ENCODE measurements around the gene CHST8.

DNA sequence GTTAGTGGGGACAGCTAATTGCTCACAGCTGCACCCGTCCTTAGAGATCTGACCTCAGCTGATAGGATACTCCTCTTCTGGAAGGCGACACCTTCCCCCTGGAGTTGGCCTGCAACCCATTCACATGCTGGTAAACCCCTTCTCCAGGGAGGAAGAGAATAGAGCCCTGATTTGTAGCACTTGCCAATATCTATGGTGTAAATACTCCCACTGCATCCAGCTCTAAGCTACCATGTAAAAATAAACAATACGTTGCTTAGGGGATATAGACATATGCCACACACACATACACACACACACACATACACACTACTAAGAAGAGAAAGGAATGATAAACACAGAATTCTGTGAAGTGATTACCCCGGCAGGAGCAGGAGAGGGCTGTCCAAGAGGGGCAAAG, 125.5 kb downstream of the CHST8 start:
- TF ChIP-seq POLR2A (IDR thresholded peaks at IDR 0.05) (no peak), POLR2AphosphoS5 (IDR thresholded peaks at IDR 0.05; ENCODE audit: insufficient read depth in 1 of 2, low read depth in 1 of 2) (no peak)
- TF ChIP-seq, protein P1, sequence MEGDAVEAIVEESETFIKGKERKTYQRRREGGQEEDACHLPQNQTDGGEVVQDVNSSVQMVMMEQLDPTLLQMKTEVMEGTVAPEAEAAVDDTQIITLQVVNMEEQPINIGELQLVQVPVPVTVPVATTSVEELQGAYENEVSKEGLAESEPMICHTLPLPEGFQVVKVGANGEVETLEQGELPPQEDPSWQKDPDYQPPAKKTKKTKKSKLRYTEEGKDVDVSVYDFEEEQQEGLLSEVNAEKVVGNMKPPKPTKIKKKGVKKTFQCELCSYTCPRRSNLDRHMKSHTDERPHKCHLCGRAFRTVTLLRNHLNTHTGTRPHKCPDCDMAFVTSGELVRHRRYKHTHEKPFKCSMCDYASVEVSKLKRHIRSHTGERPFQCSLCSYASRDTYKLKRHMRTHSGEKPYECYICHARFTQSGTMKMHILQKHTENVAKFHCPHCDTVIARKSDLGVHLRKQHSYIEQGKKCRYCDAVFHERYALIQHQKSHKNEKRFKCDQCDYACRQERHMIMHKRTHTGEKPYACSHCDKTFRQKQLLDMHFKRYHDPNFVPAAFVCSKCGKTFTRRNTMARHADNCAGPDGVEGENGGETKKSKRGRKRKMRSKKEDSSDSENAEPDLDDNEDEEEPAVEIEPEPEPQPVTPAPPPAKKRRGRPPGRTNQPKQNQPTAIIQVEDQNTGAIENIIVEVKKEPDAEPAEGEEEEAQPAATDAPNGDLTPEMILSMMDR (IDR thresholded peaks at IDR 0.05): no peak
